22Rv1 (cell line): Measurements from ENCODE around the gene FTL.
"Not testable (repeated sequence)": the region's sequence is repeated elsewhere in the genome, so short reads cannot be mapped to it uniquely, and the experiment has no call there.

ENCODE experiments used
- H3K27ac ChIP-seq: fragments of 450-650 bp; 2 replicates; pipeline ENCODE4 v1.5.1; 2017
- ZFX ChIP-seq: fragments of 450-650 bp; IDR thresholded peaks from 2 replicates; pipeline ENCODE4 v1.6.1; 2017; ENCODE audit warnings: antibody characterized with exemption, borderline replicate concordance
- TF ChIP-seq, protein P1 (sequence below): fragments of 450-650 bp; IDR thresholded peaks from 2 replicates; pipeline ENCODE4 v1.5.1; 2017; ENCODE audit warnings: mild to moderate bottlenecking

FTL gene

DNA sequence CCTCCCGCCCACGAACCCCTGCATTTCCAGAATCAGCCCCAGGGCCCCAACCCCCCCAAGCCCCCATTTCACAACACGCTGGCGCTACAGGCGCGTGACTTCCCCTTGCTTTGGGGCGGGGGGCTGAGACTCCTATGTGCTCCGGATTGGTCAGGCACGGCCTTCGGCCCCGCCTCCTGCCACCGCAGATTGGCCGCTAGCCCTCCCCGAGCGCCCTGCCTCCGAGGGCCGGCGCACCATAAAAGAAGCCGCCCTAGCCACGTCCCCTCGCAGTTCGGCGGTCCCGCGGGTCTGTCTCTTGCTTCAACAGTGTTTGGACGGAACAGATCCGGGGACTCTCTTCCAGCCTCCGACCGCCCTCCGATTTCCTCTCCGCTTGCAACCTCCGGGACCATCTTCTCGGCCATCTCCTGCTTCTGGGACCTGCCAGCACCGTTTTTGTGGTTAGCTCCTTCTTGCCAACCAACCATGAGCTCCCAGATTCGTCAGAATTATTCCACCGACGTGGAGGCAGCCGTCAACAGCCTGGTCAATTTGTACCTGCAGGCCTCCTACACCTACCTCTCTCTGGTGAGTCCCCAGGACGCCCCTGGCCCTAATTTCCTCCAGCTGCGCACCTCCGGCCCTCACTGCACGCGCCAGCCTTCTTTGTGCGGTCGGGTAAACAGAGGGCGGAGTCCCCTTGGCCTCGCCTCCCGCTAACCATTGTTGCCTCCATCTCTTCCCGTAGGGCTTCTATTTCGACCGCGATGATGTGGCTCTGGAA is at the start of gene FTL:
Gene FTL, plus strand, starts transcription at position 270 of the 766 bp plus-strand sequence. Its CDS starts 199 bp downstream, at position 469.
- H3K27ac ChIP-seq: peak within 1 kb of the TSS; percentile 83
- no peak for TF ChIP-seq ZFX
- TF ChIP-seq, protein P1, sequence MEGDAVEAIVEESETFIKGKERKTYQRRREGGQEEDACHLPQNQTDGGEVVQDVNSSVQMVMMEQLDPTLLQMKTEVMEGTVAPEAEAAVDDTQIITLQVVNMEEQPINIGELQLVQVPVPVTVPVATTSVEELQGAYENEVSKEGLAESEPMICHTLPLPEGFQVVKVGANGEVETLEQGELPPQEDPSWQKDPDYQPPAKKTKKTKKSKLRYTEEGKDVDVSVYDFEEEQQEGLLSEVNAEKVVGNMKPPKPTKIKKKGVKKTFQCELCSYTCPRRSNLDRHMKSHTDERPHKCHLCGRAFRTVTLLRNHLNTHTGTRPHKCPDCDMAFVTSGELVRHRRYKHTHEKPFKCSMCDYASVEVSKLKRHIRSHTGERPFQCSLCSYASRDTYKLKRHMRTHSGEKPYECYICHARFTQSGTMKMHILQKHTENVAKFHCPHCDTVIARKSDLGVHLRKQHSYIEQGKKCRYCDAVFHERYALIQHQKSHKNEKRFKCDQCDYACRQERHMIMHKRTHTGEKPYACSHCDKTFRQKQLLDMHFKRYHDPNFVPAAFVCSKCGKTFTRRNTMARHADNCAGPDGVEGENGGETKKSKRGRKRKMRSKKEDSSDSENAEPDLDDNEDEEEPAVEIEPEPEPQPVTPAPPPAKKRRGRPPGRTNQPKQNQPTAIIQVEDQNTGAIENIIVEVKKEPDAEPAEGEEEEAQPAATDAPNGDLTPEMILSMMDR: no peak

- TF ChIP-seq, protein P1: no peak
- TF ChIP-seq ZFX: no peak
- no peak overlapping the region for H3K27ac ChIP-seq
These were observed 49.4 kb upstream of the FTL start for GRCh38 chr19:48915757-48916156.

DNA sequence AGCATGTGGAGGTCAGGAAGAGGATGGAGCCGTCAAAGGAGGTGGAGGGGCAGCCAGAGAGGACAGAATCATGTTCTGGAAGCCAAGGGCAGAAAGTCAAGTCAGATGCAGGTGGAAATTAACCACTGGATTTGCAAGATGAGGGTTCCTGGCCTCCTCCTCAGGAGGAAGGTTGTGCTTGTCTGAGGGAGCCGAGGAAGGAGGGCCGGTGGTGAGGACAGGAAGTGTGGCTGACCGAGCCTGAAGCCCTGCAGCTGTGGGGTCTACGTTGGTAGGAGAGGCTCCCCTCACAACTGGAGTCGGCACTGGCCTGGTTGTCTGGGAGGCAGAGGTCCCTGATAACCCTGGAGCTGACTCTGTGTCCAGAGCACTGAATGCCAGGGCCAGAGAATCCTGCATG is 47.0 kb upstream of the FTL start:
- 0 out of 2 replicates have a peak overlapping the region, but pooled peaks have one; percentile 4 for H3K27ac ChIP-seq
- no peak for TF ChIP-seq ZFX
- TF ChIP-seq, protein P1: no peak

GRCh38 chr19:48918801-48919247 is 46.3 kb upstream of the FTL start:
- H3K27ac ChIP-seq: no peak overlapping the region
- TF ChIP-seq, protein P1: no peak
- TF ChIP-seq ZFX: no peak

GRCh38 chr19:48919271-48919670 is 45.8 kb upstream of the FTL start:
- H3K27ac ChIP-seq: not testable (repeated sequence)

DNA sequence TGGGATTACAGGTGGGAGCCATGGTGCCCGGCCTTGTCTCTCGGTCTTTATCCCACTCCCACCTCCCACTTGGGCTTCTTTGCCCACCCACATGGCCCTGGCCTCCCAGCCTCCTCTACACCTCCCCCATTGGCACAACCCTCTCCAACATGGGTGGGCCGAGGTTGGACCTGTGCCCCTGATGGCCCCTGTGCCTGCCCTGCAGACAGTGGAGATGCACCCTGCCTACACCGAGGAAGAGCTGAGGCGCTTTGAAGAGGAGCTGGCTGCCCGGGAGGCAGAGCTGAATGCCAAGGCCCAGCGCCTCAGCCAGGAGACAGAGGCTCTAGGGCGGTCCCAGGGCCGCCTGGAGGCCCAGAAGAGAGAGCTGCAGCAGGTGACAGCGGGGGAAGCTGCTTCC is 44.2 kb upstream of the FTL start:
- H3K27ac ChIP-seq: no peak overlapping the region
- TF ChIP-seq, protein P1: no peak
- TF ChIP-seq ZFX: no peak

GRCh38 chr19:48921721-48922500 is 43.2 kb upstream of the FTL start:
- TF ChIP-seq, protein P1: no peak
- TF ChIP-seq ZFX: no peak
- no peak overlapping the region for H3K27ac ChIP-seq
